ENCODE data around the gene RBP5. TPM values are rescaled to one million over a fixed set of nuclear protein-coding genes. Genes with fewer than 3 reads are reported as not detected.

Gene RBP5
- total RNA-seq, 4 donors from 2014 or later = 2.8 to 4.5 TPM; not detected in 2

- TF ChIP-seq CTCF (IDR thresholded peaks at IDR 0.05) (no peak), POLR2A (IDR thresholded peaks at IDR 0.05) (no peak)
- Histone ChIP-seq H3K36me3 (peaks cover 0 to 4% of the 10 kb centered on the region in 2 donors), H3K9me3 (no peaks in the 10 kb centered on the region), H3K27me3 (no peaks in the 10 kb centered on the region), H3K4me3 (replicated peaks in 1 of 3) (no peak overlapping the region), H3K27ac (no peak overlapping the region), H3K4me1 (peaks cover 10 to 17% of the 10 kb centered on the region in 2 donors)
- intact Hi-C loops (cut with DNase I) = no loop called here
- 89 to 95% methylated on average over 9 of the region's 10 CpGs for WGBS, 2 donors
- no peak for DNase-seq
These were observed 30.3 kb upstream of the RBP5 start for GRCh38 chr12:7158781-7159609.

- Histone ChIP-seq H3K9me3 (no peaks in the 10 kb centered on the region), H3K4me1 (peaks cover 10 to 11% of the 10 kb centered on the region in 2 donors), H3K27me3 (no peaks in the 10 kb centered on the region), H3K36me3 (peaks cover 0 to 4% of the 10 kb centered on the region in 2 donors), H3K27ac (no peak overlapping the region), H3K4me3 (replicated peaks in 1 of 3) (no peak overlapping the region)
- intact Hi-C loops (cut with DNase I) = no loop called here
- DNase-seq = no peak
- TF ChIP-seq POLR2A (IDR thresholded peaks at IDR 0.05) (no peak), CTCF (IDR thresholded peaks at IDR 0.05) (no peak)
- 96 to 97% methylated on average over 17 of the region's 17 CpGs for WGBS, 2 donors
These were observed 28.7 kb upstream of the RBP5 start for GRCh38 chr12:7157391-7157790.

GRCh38 chr12:7156259-7157197, 27.8 kb upstream of the RBP5 start:
- intact Hi-C loops (cut with DNase I) = no loop called here
- no peak for DNase-seq
- Histone ChIP-seq H3K27ac (no peak overlapping the region), H3K4me3 (replicated peaks in 1 of 3) (no peak overlapping the region), H3K36me3 (peaks cover 0 to 6% of the 10 kb centered on the region in 2 donors), H3K9me3 (no peaks in the 10 kb centered on the region), H3K4me1 (peaks cover 10 to 11% of the 10 kb centered on the region in 2 donors), H3K27me3 (no peaks in the 10 kb centered on the region)
- WGBS, 2 donors = 88 to 91% methylated on average over 15 to 18 of the region's 24 CpGs
- TF ChIP-seq CTCF (IDR thresholded peaks at IDR 0.05) (no peak), POLR2A (IDR thresholded peaks at IDR 0.05) (no peak)

GRCh38 chr12:7155471-7156034, 26.9 kb upstream of the RBP5 start:
- no peaks in the 10 kb centered on the region for H3K9me3 ChIP-seq
- H3K27ac ChIP-seq = peak overlapping the region in 2 of 3 donors; percentile 10 to 42
- H3K4me1 ChIP-seq = peaks cover 10 to 11% of the 10 kb centered on the region in 2 donors
- intact Hi-C loops (cut with DNase I) = no loop called here
- DNase-seq = peak; percentile 93 to 95
- TF ChIP-seq POLR2A (IDR thresholded peaks at IDR 0.05) (no peak), CTCF (IDR thresholded peaks at IDR 0.05) (no peak)
- no peak overlapping the region for H3K4me3 ChIP-seq (replicated peaks in 1 of 3)
- peaks cover 5 to 11% of the 10 kb centered on the region in 2 donors for H3K36me3 ChIP-seq
- 21 to 49% methylated on average over 2 to 8 of the region's 8 CpGs for WGBS, 2 donors
- H3K27me3 ChIP-seq = no peaks in the 10 kb centered on the region

All from thyroid gland (tissue), 4 donors.